Type B pancreatic cell (in vitro differentiated cells): ENCODE data around the gene TMEM120B. TPM values are rescaled to one million over a fixed set of nuclear protein-coding genes. Genes with fewer than 3 reads are reported as not detected.
A peak's percentile ranks its signal among the peaks of the same experiment; 100 is the strongest.

Source experiments
- DNase-seq: peaks from one replicate; pipeline ENCODE4 v3.0.0; 2021; ENCODE audit warnings: mixed read lengths; ENCODE audit not compliant: unreplicated experiment; ENCODE audit errors: extremely low spot score
- H3K27ac Mint-ChIP-seq: 2 replicates; pipeline ENCODE4 v1.8.0; 2021; ENCODE audit warnings: mild to moderate bottlenecking, mixed read lengths
- H3K27me3 Mint-ChIP-seq: 2 replicates; pipeline ENCODE4 v1.8.0; 2021; ENCODE audit warnings: mixed read lengths
- H3K36me3 Mint-ChIP-seq: 2 replicates; pipeline ENCODE4 v1.8.0; 2021; ENCODE audit warnings: mixed read lengths
- H3K4me1 Mint-ChIP-seq: one replicate; pipeline ENCODE4 v1.8.0; 2021; ENCODE audit warnings: mixed read lengths; ENCODE audit not compliant: unreplicated experiment
- H3K4me3 Mint-ChIP-seq: 2 replicates; pipeline ENCODE4 v1.8.0; 2021; ENCODE audit warnings: mild to moderate bottlenecking, mixed read lengths
- H3K9me3 Mint-ChIP-seq: 2 replicates; pipeline ENCODE4 v1.8.0; 2021; ENCODE audit warnings: mixed read lengths
- CTCF ChIP-seq: fragments of 200-600 bp; sonication (generic); conservative IDR thresholded peaks from 2 replicates; pipeline ENCODE4 v1.5.0; 2021; ENCODE audit warnings: antibody characterized with exemption, mild to moderate bottlenecking
- total RNA-seq: library from RNA; stranded (reverse); gene quantifications from 2 replicates; pipeline ENCODE4 v1.2.1, GENCODE V29; 2021; ENCODE audit warnings: low replicate concordance

The TMEM120B gene
- total RNA-seq, 1 donor from 2014 or later, result 14.0 TPM

GRCh38 chr12:121762269-121762668 is 49.7 kb downstream of the TMEM120B start:
- Mint-ChIP-seq H3K27me3 (no peaks in the 10 kb centered on the region), H3K27ac (no peak overlapping the region), H3K4me1 (peaks cover 12% of the 10 kb centered on the region), H3K36me3 (peaks cover 4% of the 10 kb centered on the region), H3K9me3 (no peaks in the 10 kb centered on the region), H3K4me3 (no peak overlapping the region)
- TF ChIP-seq CTCF, result no peak
- no peak for DNase-seq

- Mint-ChIP-seq H3K36me3 (peaks cover 4% of the 10 kb centered on the region), H3K27me3 (no peaks in the 10 kb centered on the region), H3K9me3 (no peaks in the 10 kb centered on the region), H3K4me3 (no peak overlapping the region), H3K4me1 (peaks cover 25% of the 10 kb centered on the region), H3K27ac (no peak overlapping the region)
- no peak for TF ChIP-seq CTCF
- DNase-seq, result no peak
These were observed 52.3 kb downstream of the TMEM120B start for GRCh38 chr12:121764808-121765207.

- Mint-ChIP-seq H3K27me3 (no peaks in the 10 kb centered on the region), H3K4me1 (peaks cover 32% of the 10 kb centered on the region), H3K36me3 (peaks cover 4% of the 10 kb centered on the region), H3K4me3 (no peak overlapping the region), H3K27ac (no peak overlapping the region), H3K9me3 (no peaks in the 10 kb centered on the region)
- TF ChIP-seq CTCF, result no peak
- DNase-seq, result no peak
These were observed 53.0 kb downstream of the TMEM120B start for GRCh38 chr12:121765573-121765972.

- Mint-ChIP-seq H3K27me3 (no peaks in the 10 kb centered on the region), H3K4me3 (no peak overlapping the region), H3K27ac (no peak overlapping the region), H3K36me3 (peaks cover 4% of the 10 kb centered on the region), H3K9me3 (no peaks in the 10 kb centered on the region), H3K4me1 (peaks cover 29% of the 10 kb centered on the region)
- TF ChIP-seq CTCF, result no peak
- no peak for DNase-seq
These were observed 53.9 kb downstream of the TMEM120B start for GRCh38 chr12:121766290-121767039.

- no peak for TF ChIP-seq CTCF
- H3K4me3 Mint-ChIP-seq, result no peak overlapping the region
- peak overlapping the region; percentile 36 for H3K27ac Mint-ChIP-seq
- no peaks in the 10 kb centered on the region for H3K27me3 Mint-ChIP-seq
- H3K4me1 Mint-ChIP-seq, result peaks cover 22% of the 10 kb centered on the region
- no peaks in the 10 kb centered on the region for H3K9me3 Mint-ChIP-seq
- H3K36me3 Mint-ChIP-seq, result no peaks in the 10 kb centered on the region
- no peak for DNase-seq
These were observed 55.0 kb downstream of the TMEM120B start for GRCh38 chr12:121767525-121768016.
